ENCODE data around the gene LIFR. TPM values are rescaled to one million over a fixed set of nuclear protein-coding genes. Genes with fewer than 3 reads are reported as not detected.

LIFR gene
- total RNA-seq = not detected
- polyA plus RNA-seq = not detected

- H3K27ac Mint-ChIP-seq = no peak within 1 kb of the TSS
- no peaks in the 10 kb centered on the region for H3K36me3 ChIP-seq (ENCODE audit: control insufficient read depth, insufficient read depth, low read length)
- peaks cover 0 to 19% (median 4%) of the 10 kb centered on the region in 4 donors for H3K4me1 Mint-ChIP-seq
- no peaks in the 10 kb centered on the region for H3K9me3 ChIP-seq (ENCODE audit: control insufficient read depth in 2 of 2, low read length in 2 of 2)
- H3K27me3 Mint-ChIP-seq = peaks cover 73% of the 10 kb centered on the region
- peaks cover 8% of the 10 kb centered on the region for H3K4me1 ChIP-seq (ENCODE audit: control insufficient read depth, insufficient read depth, low read length, poor library complexity, severe bottlenecking)
- peaks cover 0 to 6% (median 0%) of the 10 kb centered on the region in 7 donors for H3K9me3 Mint-ChIP-seq
- no peak for ATAC-seq (ENCODE audit: low read depth in 2 of 2)
- DNase-seq = peak in 1 of 3 donors; percentile 31
- H3K36me3 Mint-ChIP-seq = no peaks in the 10 kb centered on the region
- H3K27ac ChIP-seq (ENCODE audit: insufficient read depth, low read length, poor library complexity, severe bottlenecking) = no peak within 1 kb of the TSS
- H3K27me3 ChIP-seq (ENCODE audit: control insufficient read depth, insufficient read depth, low read length) = peaks cover 47% of the 10 kb centered on the region
- H3K4me3 Mint-ChIP-seq = peak within 1 kb of the TSS; percentile 65 to 76 (median 70)
- no peak within 1 kb of the TSS for H3K4me3 ChIP-seq (ENCODE audit: low read depth, low read length)
These were observed at the start of gene LIFR for GRCh38 chr5:38556599-38557307. TSS of gene LIFR (minus strand) at chr5:38556646. CDS start at chr5:38530647, 25,999 bp downstream.

GRCh38 chr5:38605610-38606009, 49.2 kb upstream of the LIFR start:
- H3K36me3 ChIP-seq (ENCODE audit: control insufficient read depth, insufficient read depth, low read length) = no peaks in the 10 kb centered on the region
- DNase-seq = no peak
- no peaks in the 10 kb centered on the region for H3K36me3 Mint-ChIP-seq
- no peak overlapping the region for H3K4me3 ChIP-seq (ENCODE audit: low read depth, low read length)
- peaks cover 15% of the 10 kb centered on the region for H3K27me3 Mint-ChIP-seq
- no peak overlapping the region for H3K4me3 Mint-ChIP-seq
- H3K27me3 ChIP-seq (ENCODE audit: control insufficient read depth, insufficient read depth, low read length) = no peaks in the 10 kb centered on the region
- peaks cover 0 to 4% (median 0%) of the 10 kb centered on the region in 7 donors for H3K9me3 Mint-ChIP-seq
- H3K4me1 Mint-ChIP-seq = no peaks in the 10 kb centered on the region
- ATAC-seq (ENCODE audit: low read depth in 2 of 2) = no peak
- no peak overlapping the region for H3K27ac Mint-ChIP-seq
- no peaks in the 10 kb centered on the region for H3K4me1 ChIP-seq (ENCODE audit: control insufficient read depth, insufficient read depth, low read length, poor library complexity, severe bottlenecking)
- H3K9me3 ChIP-seq (ENCODE audit: control insufficient read depth in 2 of 2, low read length in 2 of 2) = no peaks in the 10 kb centered on the region
- no peak overlapping the region for H3K27ac ChIP-seq (ENCODE audit: insufficient read depth, low read length, poor library complexity, severe bottlenecking)

DNA sequence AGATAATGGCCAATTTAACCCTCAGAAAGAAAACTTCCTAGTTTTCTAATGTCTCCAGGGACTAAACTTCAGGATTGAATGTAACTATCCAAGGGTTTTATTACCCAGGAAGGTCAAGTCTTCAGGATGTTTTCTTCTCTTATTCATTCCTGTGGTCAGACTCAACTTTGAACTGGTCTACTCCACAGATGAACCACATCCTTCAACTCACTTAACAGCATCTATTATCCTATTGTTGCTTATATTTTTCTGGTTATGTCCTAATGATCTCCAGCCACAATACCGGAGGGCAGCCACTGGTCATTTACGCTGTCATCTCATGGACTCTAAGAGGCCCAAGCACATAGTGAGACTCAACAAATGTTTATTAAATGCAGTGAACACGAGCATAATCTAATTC, 47.2 kb upstream of the LIFR start:
- Histone ChIP-seq H3K27me3 (ENCODE audit: control insufficient read depth, insufficient read depth, low read length) (no peaks in the 10 kb centered on the region), H3K9me3 (ENCODE audit: control insufficient read depth in 2 of 2, low read length in 2 of 2) (no peaks in the 10 kb centered on the region), H3K4me3 (ENCODE audit: low read depth, low read length) (no peak overlapping the region), H3K27ac (ENCODE audit: insufficient read depth, low read length, poor library complexity, severe bottlenecking) (no peak overlapping the region), H3K36me3 (ENCODE audit: control insufficient read depth, insufficient read depth, low read length) (no peaks in the 10 kb centered on the region), H3K4me1 (ENCODE audit: control insufficient read depth, insufficient read depth, low read length, poor library complexity, severe bottlenecking) (no peaks in the 10 kb centered on the region)
- Mint-ChIP-seq H3K27me3 (peaks cover 15% of the 10 kb centered on the region), H3K4me3 (no peak overlapping the region), H3K4me1 (no peaks in the 10 kb centered on the region), H3K27ac (no peak overlapping the region), H3K9me3 (peaks cover 0 to 4% (median 0%) of the 10 kb centered on the region in 7 donors), H3K36me3 (no peaks in the 10 kb centered on the region)
- no peak for ATAC-seq (ENCODE audit: low read depth in 2 of 2)
- no peak for DNase-seq

DNA sequence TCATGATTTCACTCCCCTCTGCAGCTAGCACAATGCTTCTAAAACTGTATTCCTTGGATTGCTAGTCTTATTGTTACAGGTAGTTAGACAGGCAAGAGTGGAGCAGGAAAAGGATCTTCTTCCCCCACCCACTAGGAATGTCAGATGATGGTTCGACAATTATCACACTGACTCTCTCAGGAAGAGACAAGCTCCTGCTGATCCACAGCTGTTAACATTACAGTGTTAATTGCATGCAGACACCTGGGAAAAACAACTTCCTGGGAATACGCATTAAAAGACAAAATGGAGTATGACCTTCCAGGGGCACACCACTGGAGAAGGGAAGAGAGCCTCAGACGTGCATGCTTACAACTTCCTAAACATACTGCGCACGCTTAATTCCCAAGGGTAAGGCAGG, 46.2 kb upstream of the LIFR start:
- no peaks in the 10 kb centered on the region for H3K36me3 Mint-ChIP-seq
- peaks cover 0 to 4% (median 0%) of the 10 kb centered on the region in 7 donors for H3K9me3 Mint-ChIP-seq
- no peak overlapping the region for H3K27ac ChIP-seq (ENCODE audit: insufficient read depth, low read length, poor library complexity, severe bottlenecking)
- ATAC-seq (ENCODE audit: low read depth in 2 of 2) (no peak), DNase-seq (no peak)
- no peaks in the 10 kb centered on the region for H3K4me1 Mint-ChIP-seq
- peaks cover 14% of the 10 kb centered on the region for H3K27me3 Mint-ChIP-seq
- no peak overlapping the region for H3K4me3 Mint-ChIP-seq
- no peak overlapping the region for H3K4me3 ChIP-seq (ENCODE audit: low read depth, low read length)
- H3K4me1 ChIP-seq (ENCODE audit: control insufficient read depth, insufficient read depth, low read length, poor library complexity, severe bottlenecking) = no peaks in the 10 kb centered on the region
- no peaks in the 10 kb centered on the region for H3K9me3 ChIP-seq (ENCODE audit: control insufficient read depth in 2 of 2, low read length in 2 of 2)
- H3K36me3 ChIP-seq (ENCODE audit: control insufficient read depth, insufficient read depth, low read length) = no peaks in the 10 kb centered on the region
- no peaks in the 10 kb centered on the region for H3K27me3 ChIP-seq (ENCODE audit: control insufficient read depth, insufficient read depth, low read length)
- H3K27ac Mint-ChIP-seq = no peak overlapping the region

- DNase-seq = no peak
- peaks cover 10% of the 10 kb centered on the region for H3K27me3 Mint-ChIP-seq
- no peaks in the 10 kb centered on the region for H3K36me3 Mint-ChIP-seq
- H3K4me1 ChIP-seq (ENCODE audit: control insufficient read depth, insufficient read depth, low read length, poor library complexity, severe bottlenecking) = no peaks in the 10 kb centered on the region
- ATAC-seq (ENCODE audit: low read depth in 2 of 2) = no peak
- H3K9me3 Mint-ChIP-seq = peaks cover 0 to 5% (median 0%) of the 10 kb centered on the region in 7 donors
- H3K4me3 ChIP-seq (ENCODE audit: low read depth, low read length) = no peak overlapping the region
- H3K9me3 ChIP-seq (ENCODE audit: control insufficient read depth in 2 of 2, low read length in 2 of 2) = no peaks in the 10 kb centered on the region
- no peak overlapping the region for H3K27ac Mint-ChIP-seq
- H3K4me1 Mint-ChIP-seq = no peaks in the 10 kb centered on the region
- no peaks in the 10 kb centered on the region for H3K27me3 ChIP-seq (ENCODE audit: control insufficient read depth, insufficient read depth, low read length)
- H3K4me3 Mint-ChIP-seq = no peak overlapping the region
- no peaks in the 10 kb centered on the region for H3K36me3 ChIP-seq (ENCODE audit: control insufficient read depth, insufficient read depth, low read length)
- H3K27ac ChIP-seq (ENCODE audit: insufficient read depth, low read length, poor library complexity, severe bottlenecking) = no peak overlapping the region
These were observed 45.4 kb upstream of the LIFR start for GRCh38 chr5:38601863-38602298.

- Histone ChIP-seq H3K9me3 (ENCODE audit: control insufficient read depth in 2 of 2, low read length in 2 of 2) (no peaks in the 10 kb centered on the region), H3K4me1 (ENCODE audit: control insufficient read depth, insufficient read depth, low read length, poor library complexity, severe bottlenecking) (no peaks in the 10 kb centered on the region), H3K27ac (ENCODE audit: insufficient read depth, low read length, poor library complexity, severe bottlenecking) (no peak overlapping the region), H3K36me3 (ENCODE audit: control insufficient read depth, insufficient read depth, low read length) (no peaks in the 10 kb centered on the region), H3K27me3 (ENCODE audit: control insufficient read depth, insufficient read depth, low read length) (no peaks in the 10 kb centered on the region), H3K4me3 (ENCODE audit: low read depth, low read length) (no peak overlapping the region)
- Mint-ChIP-seq H3K9me3 (peaks cover 0 to 5% (median 0%) of the 10 kb centered on the region in 7 donors), H3K27ac (no peak overlapping the region), H3K27me3 (peaks cover 10% of the 10 kb centered on the region), H3K4me1 (no peaks in the 10 kb centered on the region), H3K4me3 (no peak overlapping the region), H3K36me3 (no peaks in the 10 kb centered on the region)
- DNase-seq (no peak), ATAC-seq (ENCODE audit: low read depth in 2 of 2) (no peak)
These were observed 44.9 kb upstream of the LIFR start for GRCh38 chr5:38601133-38601862.

DNA sequence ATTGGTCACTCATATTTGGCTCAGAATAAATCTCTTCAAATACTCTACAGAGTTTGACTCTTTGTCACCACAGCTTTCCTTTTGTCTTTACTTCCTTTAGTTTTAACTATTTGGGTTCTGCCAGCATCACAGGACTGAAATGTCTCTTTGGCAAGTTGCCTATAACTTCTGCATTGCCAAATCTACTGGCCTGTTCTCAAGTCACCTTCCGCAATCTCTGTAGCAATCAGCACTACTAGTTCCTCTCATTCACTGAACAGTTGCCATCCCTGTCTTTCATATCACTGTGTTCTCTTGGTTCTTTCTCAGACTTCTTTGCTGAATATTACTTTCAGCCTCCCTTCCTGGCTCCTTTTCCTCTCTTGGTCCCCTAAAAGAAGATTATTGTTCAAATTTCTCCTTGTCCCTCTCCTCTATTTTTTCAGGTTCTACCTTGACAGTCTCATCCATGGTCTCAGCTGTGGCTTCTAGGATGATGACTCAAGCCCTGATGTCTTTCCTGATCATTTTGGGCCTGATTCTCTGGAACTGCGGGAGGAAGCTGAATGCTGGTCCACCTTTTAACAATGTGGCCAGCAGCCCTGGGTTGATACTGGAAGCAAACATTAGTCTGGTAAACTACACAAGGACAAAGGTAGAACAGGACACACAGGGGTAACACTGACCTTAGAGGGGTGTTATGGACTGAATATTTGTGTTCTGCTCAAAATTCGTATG, 44.0 kb upstream of the LIFR start:
- Histone ChIP-seq H3K27me3 (ENCODE audit: control insufficient read depth, insufficient read depth, low read length) (no peaks in the 10 kb centered on the region), H3K9me3 (ENCODE audit: control insufficient read depth in 2 of 2, low read length in 2 of 2) (no peaks in the 10 kb centered on the region), H3K4me3 (ENCODE audit: low read depth, low read length) (no peak overlapping the region), H3K27ac (ENCODE audit: insufficient read depth, low read length, poor library complexity, severe bottlenecking) (no peak overlapping the region), H3K36me3 (ENCODE audit: control insufficient read depth, insufficient read depth, low read length) (no peaks in the 10 kb centered on the region), H3K4me1 (ENCODE audit: control insufficient read depth, insufficient read depth, low read length, poor library complexity, severe bottlenecking) (no peaks in the 10 kb centered on the region)
- peaks cover 10% of the 10 kb centered on the region for H3K27me3 Mint-ChIP-seq
- no peaks in the 10 kb centered on the region for H3K36me3 Mint-ChIP-seq
- no peak overlapping the region for H3K4me3 Mint-ChIP-seq
- ATAC-seq (ENCODE audit: low read depth in 2 of 2) (no peak), DNase-seq (no peak)
- no peaks in the 10 kb centered on the region for H3K4me1 Mint-ChIP-seq
- H3K27ac Mint-ChIP-seq = no peak overlapping the region
- H3K9me3 Mint-ChIP-seq = peaks cover 0 to 4% (median 0%) of the 10 kb centered on the region in 7 donors
